ENCODE results near the gene TIAM2. TPM values are rescaled to one million over a fixed set of nuclear protein-coding genes. Genes with fewer than 3 reads are reported as not detected.

The TIAM2 gene
- total RNA-seq, 1 experiment from 2014 or later, result 9.1 TPM

DNA sequence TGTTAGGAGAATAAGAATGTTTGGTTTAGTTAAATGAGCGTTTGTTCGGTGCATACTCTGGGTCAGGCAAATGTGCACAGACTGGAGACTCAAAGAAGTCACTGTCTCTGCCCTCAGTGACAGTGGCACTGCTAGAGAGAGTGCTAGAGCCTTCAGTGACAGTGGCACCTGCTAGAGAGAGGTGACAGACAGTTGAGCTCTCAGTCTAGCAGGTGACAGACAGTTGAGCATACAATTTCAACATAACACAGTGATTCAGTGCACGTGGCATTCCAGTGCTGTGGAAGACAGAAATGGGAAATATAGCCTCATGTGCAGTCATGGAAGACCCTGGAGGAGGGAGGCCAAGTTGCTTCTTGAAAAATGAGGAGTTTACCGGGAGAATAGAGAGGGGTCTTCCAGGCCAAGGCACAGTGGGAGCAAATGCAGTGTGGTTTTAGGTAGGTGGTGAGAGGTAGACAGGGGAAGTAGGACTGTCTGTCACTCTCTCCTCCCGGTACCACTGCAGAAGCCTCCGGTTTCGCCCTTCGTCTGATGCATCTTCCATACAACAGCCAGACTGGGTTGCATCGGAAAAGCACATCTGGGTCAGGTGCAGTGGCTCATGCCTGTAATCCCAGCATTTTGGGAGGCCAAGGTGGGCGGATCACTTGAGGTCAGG is 160.8 kb downstream of the TIAM2 start:
- intact Hi-C loops (cut with micrococcal nuclease; ENCODE audit: unreplicated experiment), result no loop called here
- BruUV-seq (replicated peaks), result no TSS peak
- Histone ChIP-seq H3K27ac (ENCODE audit: low read depth, low read length, poor library complexity, severe bottlenecking) (no peak overlapping the region), H3K4me1 (ENCODE audit: insufficient read depth, low read length, poor library complexity, severe bottlenecking) (peaks cover 22% of the 10 kb centered on the region), H3K9me3 (ENCODE audit: low read depth, low read length, poor library complexity, severe bottlenecking) (no peaks in the 10 kb centered on the region), H3K4me3 (ENCODE audit: low read depth, low read length, poor library complexity, severe bottlenecking) (no peak overlapping the region), H3K36me3 (ENCODE audit: insufficient read depth, low read length, poor library complexity, severe bottlenecking) (no peaks in the 10 kb centered on the region), H3K27me3 (replicated peaks; ENCODE audit: insufficient read depth, low read depth, low read length, poor library complexity) (no peaks in the 10 kb centered on the region)
- ChIA-PET CTCF (interaction anchor here (0.5 kb wide), 1 partner anchor 1507 kb away, joined by 3 read pairs; no protein-coding TSS in a partner anchor), POLR2A (ENCODE audit: low non-redundant PET) (no interaction called here)
- no peak for DNase-seq (ENCODE audit: low spot score)
- TF ChIP-seq EZH2 (IDR thresholded peaks at IDR 0.05; ENCODE audit: borderline replicate concordance, low read depth, low read length, poor library complexity, severe bottlenecking), result no peak
- TF ChIP-seq, protein P1, sequence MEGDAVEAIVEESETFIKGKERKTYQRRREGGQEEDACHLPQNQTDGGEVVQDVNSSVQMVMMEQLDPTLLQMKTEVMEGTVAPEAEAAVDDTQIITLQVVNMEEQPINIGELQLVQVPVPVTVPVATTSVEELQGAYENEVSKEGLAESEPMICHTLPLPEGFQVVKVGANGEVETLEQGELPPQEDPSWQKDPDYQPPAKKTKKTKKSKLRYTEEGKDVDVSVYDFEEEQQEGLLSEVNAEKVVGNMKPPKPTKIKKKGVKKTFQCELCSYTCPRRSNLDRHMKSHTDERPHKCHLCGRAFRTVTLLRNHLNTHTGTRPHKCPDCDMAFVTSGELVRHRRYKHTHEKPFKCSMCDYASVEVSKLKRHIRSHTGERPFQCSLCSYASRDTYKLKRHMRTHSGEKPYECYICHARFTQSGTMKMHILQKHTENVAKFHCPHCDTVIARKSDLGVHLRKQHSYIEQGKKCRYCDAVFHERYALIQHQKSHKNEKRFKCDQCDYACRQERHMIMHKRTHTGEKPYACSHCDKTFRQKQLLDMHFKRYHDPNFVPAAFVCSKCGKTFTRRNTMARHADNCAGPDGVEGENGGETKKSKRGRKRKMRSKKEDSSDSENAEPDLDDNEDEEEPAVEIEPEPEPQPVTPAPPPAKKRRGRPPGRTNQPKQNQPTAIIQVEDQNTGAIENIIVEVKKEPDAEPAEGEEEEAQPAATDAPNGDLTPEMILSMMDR (conservative IDR thresholded peaks at IDR 0.05; ENCODE audit: low read depth, low read length), result no peak

DNA sequence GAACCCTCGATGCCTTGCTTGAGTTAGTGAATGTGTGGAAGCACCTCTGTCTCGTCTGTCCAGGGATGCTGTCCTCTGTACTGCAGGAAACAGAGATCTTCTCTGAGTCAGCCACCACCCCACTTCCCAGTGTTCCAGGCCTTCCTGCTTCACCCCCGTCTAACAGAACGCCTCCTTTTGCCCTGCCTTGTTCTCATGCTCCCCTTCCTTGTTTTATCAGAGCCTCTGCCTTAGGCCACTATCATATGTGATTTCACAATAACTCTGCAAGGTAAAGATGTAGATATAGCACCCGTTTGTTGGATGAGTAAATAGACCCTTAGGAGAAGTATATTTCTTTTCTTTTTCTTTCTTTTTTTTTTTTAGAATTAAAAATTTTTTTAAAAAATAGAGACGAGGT is 162.0 kb downstream of the TIAM2 start:
- no TSS peak for BruUV-seq (replicated peaks)
- peaks cover 22% of the 10 kb centered on the region for H3K4me1 ChIP-seq (ENCODE audit: insufficient read depth, low read length, poor library complexity, severe bottlenecking)
- no peaks in the 10 kb centered on the region for H3K27me3 ChIP-seq (replicated peaks; ENCODE audit: insufficient read depth, low read depth, low read length, poor library complexity)
- no peaks in the 10 kb centered on the region for H3K36me3 ChIP-seq (ENCODE audit: insufficient read depth, low read length, poor library complexity, severe bottlenecking)
- H3K9me3 ChIP-seq (ENCODE audit: low read depth, low read length, poor library complexity, severe bottlenecking), result no peaks in the 10 kb centered on the region
- intact Hi-C loops (cut with micrococcal nuclease; ENCODE audit: unreplicated experiment), result no loop called here
- no peak overlapping the region for H3K27ac ChIP-seq (ENCODE audit: low read depth, low read length, poor library complexity, severe bottlenecking)
- POLR2A ChIA-PET (ENCODE audit: low non-redundant PET), result no interaction called here
- no peak overlapping the region for H3K4me3 ChIP-seq (ENCODE audit: low read depth, low read length, poor library complexity, severe bottlenecking)
- CTCF ChIA-PET, result no interaction called here
- DNase-seq (ENCODE audit: low spot score), result no peak
- no peak for TF ChIP-seq EZH2 (IDR thresholded peaks at IDR 0.05; ENCODE audit: borderline replicate concordance, low read depth, low read length, poor library complexity, severe bottlenecking)
- TF ChIP-seq, protein P1 (conservative IDR thresholded peaks at IDR 0.05; ENCODE audit: low read depth, low read length), result no peak

DNA sequence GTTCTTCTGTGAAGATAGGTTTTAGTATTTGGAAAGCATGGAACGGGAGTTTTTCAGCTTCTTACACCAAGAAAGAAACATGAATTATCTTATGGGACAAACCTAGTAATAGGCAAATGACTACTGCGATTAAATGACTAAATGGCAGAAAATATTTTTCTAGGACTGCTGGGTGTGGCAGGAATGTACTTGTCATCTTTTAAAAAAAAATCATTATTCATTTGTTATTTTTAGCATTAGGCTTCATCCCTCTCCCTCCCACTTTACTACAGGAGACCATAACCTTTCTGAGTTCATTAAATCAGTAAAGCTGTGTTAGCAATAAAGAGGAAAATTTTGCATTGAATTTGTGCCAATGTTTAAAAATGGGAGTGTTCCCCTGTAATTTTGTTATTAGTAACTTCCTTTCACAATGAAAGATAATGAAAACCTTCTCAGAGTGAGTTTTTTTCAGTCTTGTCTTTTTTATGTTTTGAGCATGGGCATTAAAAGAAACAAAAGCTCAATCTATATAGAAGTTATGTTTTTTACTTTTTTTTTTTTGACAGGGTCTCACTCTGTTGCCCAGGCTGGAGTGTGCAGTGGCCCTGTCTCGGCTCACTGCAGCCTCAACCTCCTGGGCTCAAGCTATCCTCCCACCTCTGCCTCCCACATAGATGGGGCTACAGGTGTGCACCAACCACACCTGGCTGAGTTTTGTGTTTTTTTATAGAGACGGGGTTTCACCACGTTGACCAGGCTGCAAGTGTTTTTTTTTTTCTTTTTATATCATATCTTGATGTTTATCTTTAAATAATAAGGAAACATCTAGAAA is 163.1 kb downstream of the TIAM2 start:
- no TSS peak for BruUV-seq (replicated peaks)

More for the DNA sequence above, 163.1 kb downstream of the TIAM2 start:
- peak; percentile 43 for DNase-seq (ENCODE audit: low spot score)
- H3K27me3 ChIP-seq (replicated peaks; ENCODE audit: insufficient read depth, low read depth, low read length, poor library complexity), result no peaks in the 10 kb centered on the region
- POLR2A ChIA-PET (ENCODE audit: low non-redundant PET), result no interaction called here
- no peaks in the 10 kb centered on the region for H3K9me3 ChIP-seq (ENCODE audit: low read depth, low read length, poor library complexity, severe bottlenecking)
- H3K4me3 ChIP-seq (ENCODE audit: low read depth, low read length, poor library complexity, severe bottlenecking), result no peak overlapping the region
- CTCF ChIA-PET, result no interaction called here
- H3K36me3 ChIP-seq (ENCODE audit: insufficient read depth, low read length, poor library complexity, severe bottlenecking), result no peaks in the 10 kb centered on the region
- intact Hi-C loops (cut with micrococcal nuclease; ENCODE audit: unreplicated experiment), result no loop called here
- TF ChIP-seq EZH2 (IDR thresholded peaks at IDR 0.05; ENCODE audit: borderline replicate concordance, low read depth, low read length, poor library complexity, severe bottlenecking), result no peak
- TF ChIP-seq, protein P1 (conservative IDR thresholded peaks at IDR 0.05; ENCODE audit: low read depth, low read length), result no peak
- H3K4me1 ChIP-seq (ENCODE audit: insufficient read depth, low read length, poor library complexity, severe bottlenecking), result peaks cover 22% of the 10 kb centered on the region
- H3K27ac ChIP-seq (ENCODE audit: low read depth, low read length, poor library complexity, severe bottlenecking), result no peak overlapping the region

All from A673 (cell line).